Mucosa of rectum (tissue), 2 donors: ENCODE measurements around the gene NPAS1.

ENCODE experiments used
- H3K27ac ChIP-seq, 2 donors: one replicate each; pipeline ENCODE4 v1.7.0; 2013; ENCODE audit warnings: inconsistent platforms in 2 of 2, low read depth in 2 of 2, low read length in 2 of 2
- H3K27me3 ChIP-seq, 2 donors: one replicate each; pipeline ENCODE4 v1.7.0; 2013; ENCODE audit warnings: low read length in 2 of 2; ENCODE audit not compliant: control insufficient read depth in 2 of 2, insufficient read depth in 2 of 2
- H3K36me3 ChIP-seq, 2 donors: one replicate each; pipeline ENCODE4 v1.7.0; 2013; ENCODE audit warnings: low read length in 2 of 2; ENCODE audit not compliant: control insufficient read depth in 2 of 2, insufficient read depth in 2 of 2
- H3K4me1 ChIP-seq, 2 donors: one replicate each; pipeline ENCODE4 v1.7.0; 2013; ENCODE audit warnings: low read length in 2 of 2, mild to moderate bottlenecking in 1 of 2; ENCODE audit not compliant: control insufficient read depth in 2 of 2, insufficient read depth in 2 of 2
- H3K4me3 ChIP-seq, 2 donors: one replicate each; pipeline ENCODE4 v1.7.0; 2013; ENCODE audit warnings: low read length in 2 of 2
- H3K9ac ChIP-seq, 2 donors: one replicate each; pipeline ENCODE4 v1.7.0; 2013; ENCODE audit warnings: low read length in 2 of 2, low read depth in 1 of 2, mild to moderate bottlenecking in 1 of 2
- H3K9me3 ChIP-seq, 2 donors: one replicate each; pipeline ENCODE4 v1.7.0; 2013; ENCODE audit warnings: low read length in 2 of 2; ENCODE audit not compliant: control insufficient read depth in 2 of 2
- donor health status: healthy.
- donor health status: Normal muscosa, but diverticular disease.

NPAS1 gene

GRCh38 chr19:46979126-46980105 is 40.2 kb upstream of the NPAS1 start:
- Histone ChIP-seq H3K9ac (no peak overlapping the region), H3K36me3 (peaks cover 2 to 3% of the 10 kb centered on the region in 2 donors), H3K9me3 (no peaks in the 10 kb centered on the region), H3K4me1 (peaks cover 14 to 27% of the 10 kb centered on the region in 2 donors), H3K27me3 (no peaks in the 10 kb centered on the region), H3K4me3 (no peak overlapping the region), H3K27ac (no peak overlapping the region)

- Histone ChIP-seq H3K36me3 (peaks cover 0 to 3% of the 10 kb centered on the region in 2 donors), H3K4me1 (peaks cover 14 to 23% of the 10 kb centered on the region in 2 donors), H3K27ac (peak overlapping the region in 1 of 2 donors; percentile 11), H3K9ac (no peak overlapping the region), H3K27me3 (no peaks in the 10 kb centered on the region), H3K9me3 (no peaks in the 10 kb centered on the region), H3K4me3 (no peak overlapping the region)
Observed at GRCh38 chr19:46980761-46981160, 38.9 kb upstream of the NPAS1 start.

- peaks cover 12 to 17% of the 10 kb centered on the region in 2 donors for H3K4me1 ChIP-seq
- no peaks in the 10 kb centered on the region for H3K27me3 ChIP-seq
- H3K27ac ChIP-seq = peak overlapping the region; percentile 11
- H3K9ac ChIP-seq = no peak overlapping the region
- no peaks in the 10 kb centered on the region for H3K9me3 ChIP-seq
- no peak overlapping the region for H3K4me3 ChIP-seq
- peaks cover 0 to 3% of the 10 kb centered on the region in 2 donors for H3K36me3 ChIP-seq
Observed at GRCh38 chr19:46981286-46981945, 38.2 kb upstream of the NPAS1 start.

- Histone ChIP-seq H3K9me3 (no peaks in the 10 kb centered on the region), H3K9ac (no peak overlapping the region), H3K36me3 (peaks cover 5 to 6% of the 10 kb centered on the region in 2 donors), H3K4me3 (no peak overlapping the region), H3K27me3 (no peaks in the 10 kb centered on the region), H3K27ac (no peak overlapping the region), H3K4me1 (peaks cover 0 to 3% of the 10 kb centered on the region in 2 donors)
Observed at GRCh38 chr19:46983097-46983496, 36.5 kb upstream of the NPAS1 start.

GRCh38 chr19:46984077-46985010 is 35.3 kb upstream of the NPAS1 start:
- Histone ChIP-seq H3K36me3 (peaks cover 15 to 18% of the 10 kb centered on the region in 2 donors), H3K9me3 (no peaks in the 10 kb centered on the region), H3K4me1 (no peaks in the 10 kb centered on the region), H3K9ac (no peak overlapping the region), H3K27ac (no peak overlapping the region), H3K27me3 (no peaks in the 10 kb centered on the region), H3K4me3 (no peak overlapping the region)

GRCh38 chr19:46985542-46986415 is 33.9 kb upstream of the NPAS1 start:
- Histone ChIP-seq H3K27ac (no peak overlapping the region), H3K9ac (no peak overlapping the region), H3K4me1 (peaks cover 1 to 4% of the 10 kb centered on the region in 2 donors), H3K9me3 (no peaks in the 10 kb centered on the region), H3K4me3 (no peak overlapping the region), H3K27me3 (no peaks in the 10 kb centered on the region), H3K36me3 (peaks cover 18 to 19% of the 10 kb centered on the region in 2 donors)

GRCh38 chr19:46988614-46989230 is 30.9 kb upstream of the NPAS1 start:
- H3K9ac ChIP-seq = no peak overlapping the region
- H3K36me3 ChIP-seq = peaks cover 30 to 31% of the 10 kb centered on the region in 2 donors
- H3K27me3 ChIP-seq = no peaks in the 10 kb centered on the region
- no peaks in the 10 kb centered on the region for H3K9me3 ChIP-seq
- no peak overlapping the region for H3K27ac ChIP-seq
- no peak overlapping the region for H3K4me3 ChIP-seq
- H3K4me1 ChIP-seq = peaks cover 8 to 10% of the 10 kb centered on the region in 2 donors

GRCh38 chr19:46990991-46991676 is 28.5 kb upstream of the NPAS1 start:
- peaks cover 8 to 10% of the 10 kb centered on the region in 2 donors for H3K4me1 ChIP-seq
- H3K36me3 ChIP-seq = peaks cover 36 to 38% of the 10 kb centered on the region in 2 donors
- H3K4me3 ChIP-seq = no peak overlapping the region
- no peak overlapping the region for H3K9ac ChIP-seq
- peak overlapping the region in 1 of 2 donors; percentile 3 for H3K27ac ChIP-seq
- no peaks in the 10 kb centered on the region for H3K9me3 ChIP-seq
- H3K27me3 ChIP-seq = no peaks in the 10 kb centered on the region
